22Rv1 (cell line): ENCODE measurements around the gene UTS2R.

Experiments
- CTCF ChIP-seq: fragments of 450-650 bp; IDR thresholded peaks from 2 replicates; pipeline ENCODE4 v1.5.1; 2017; ENCODE audit warnings: mild to moderate bottlenecking
- ZFX ChIP-seq: fragments of 450-650 bp; IDR thresholded peaks from 2 replicates; pipeline ENCODE4 v1.6.1; 2017; ENCODE audit warnings: antibody characterized with exemption, borderline replicate concordance

GRCh38 chr17:82366749-82367148 is 4.8 kb upstream of the UTS2R start:
- TF ChIP-seq CTCF (no peak), ZFX (no peak)
